IMR-90 (cell line): Measurements from ENCODE around the gene FNDC4. TPM values are rescaled to one million over a fixed set of nuclear protein-coding genes. Genes with fewer than 3 reads are reported as not detected.

Experiments used
- ATAC-seq: fragments of 200-7000 bp; cut with Tn5 transposase; 2 replicates; pipeline ENCODE4 v1.9.1; 2020; ENCODE audit warnings: low read depth, mild to moderate bottlenecking, moderate library complexity
- BruUV-seq: library from RNA; stranded (reverse); fragments of 400-500 nt; replicated peaks from 2 replicates; lab custom pipeline; 2021; lab: Mats Ljungman, UMichigan
- CTCF ChIA-PET: fragments of 300-600 bp; formaldehyde crosslinking; extraction: SDS; loops from one replicate; lab custom pipeline; 2021; ENCODE audit warnings: antibody characterized with exemption; lab: Yijun Ruan, JAX
- POLR2A ChIA-PET: fragments of 300-600 bp; sonication (Branson Sonifier 250); formaldehyde crosslinking; loops from one replicate; lab custom pipeline; 2022; ENCODE audit warnings: antibody characterized with exemption; ENCODE audit not compliant: unreplicated experiment; lab: Charles Lee
- DNase-seq: peaks from one replicate; pipeline ENCODE4 v3.0.0; 2013
- H2AFZ ChIP-seq: replicated peaks from 2 replicates; pipeline ENCODE3; 2013; ENCODE audit warnings: low read length, mild to moderate bottlenecking; ENCODE audit not compliant: poor library complexity
- H2AK5ac ChIP-seq: 2 replicates; pipeline ENCODE4 v1.6.1; 2013; ENCODE audit warnings: low read depth, low read length, inconsistent platforms
- H2AK9ac ChIP-seq: replicated peaks from 2 replicates; pipeline ENCODE3; 2013; ENCODE audit warnings: mild to moderate bottlenecking, low read depth, low read length, moderate library complexity; ENCODE audit not compliant: poor library complexity
- H2BK120ac ChIP-seq: 2 replicates; pipeline ENCODE4 v1.6.1; 2013; ENCODE audit warnings: low read depth, low read length, inconsistent platforms
- H2BK15ac ChIP-seq: 3 replicates; pipeline ENCODE4 v1.6.1; 2013; ENCODE audit warnings: low read depth, low read length, inconsistent platforms
- H2BK20ac ChIP-seq: 2 replicates; pipeline ENCODE4 v1.6.1; 2013; ENCODE audit warnings: low read depth, mild to moderate bottlenecking, inconsistent platforms, low read length, moderate library complexity
- H2BK5ac ChIP-seq: 2 replicates; pipeline ENCODE4 v1.6.1; 2013; ENCODE audit warnings: mild to moderate bottlenecking, low read depth, low read length, inconsistent platforms; ENCODE audit not compliant: poor library complexity, severe bottlenecking
- H3K14ac ChIP-seq: replicated peaks from 2 replicates; pipeline ENCODE4 v1.6.1; 2013; ENCODE audit warnings: low read depth, low read length, inconsistent platforms
- H3K18ac ChIP-seq: 2 replicates; pipeline ENCODE4 v1.6.1; 2013; ENCODE audit warnings: low read depth, low read length, control low read depth
- H3K23ac ChIP-seq: 2 replicates; pipeline ENCODE4 v1.6.1; 2013; ENCODE audit warnings: low read depth, low read length, inconsistent platforms
- H3K27ac ChIP-seq: 2 replicates; pipeline ENCODE4 v1.5.1; 2013; ENCODE audit warnings: mild to moderate bottlenecking, control low read depth, low read length; ENCODE audit not compliant: insufficient read depth
- H3K27me3 ChIP-seq: 2 replicates; pipeline ENCODE4 v1.6.1; 2013; ENCODE audit warnings: low read length; ENCODE audit not compliant: control insufficient read depth, insufficient read depth
- H3K36me3 ChIP-seq: 2 replicates; pipeline ENCODE4 v1.6.1; 2013; ENCODE audit warnings: low read length, mixed read lengths; ENCODE audit not compliant: control insufficient read depth, insufficient read depth
- H3K4ac ChIP-seq: 2 replicates; pipeline ENCODE4 v1.6.1; 2013; ENCODE audit warnings: low read depth, low read length, inconsistent platforms
- H3K4me1 ChIP-seq: 2 replicates; pipeline ENCODE4 v1.6.1; 2013; ENCODE audit warnings: low read length, mixed read lengths; ENCODE audit not compliant: control insufficient read depth, insufficient read depth
- H3K4me2 ChIP-seq: 2 replicates; pipeline ENCODE4 v1.6.1; 2013; ENCODE audit warnings: low read depth, mild to moderate bottlenecking, control low read depth, low read length, moderate library complexity
- H3K4me3 ChIP-seq: 2 replicates; pipeline ENCODE4 v1.5.1; 2013; ENCODE audit warnings: low read depth, mild to moderate bottlenecking, control low read depth, low read length, moderate library complexity; ENCODE audit not compliant: insufficient read depth
- H3K56ac ChIP-seq: 2 replicates; pipeline ENCODE4 v1.6.1; 2013; ENCODE audit warnings: low read length, inconsistent platforms; ENCODE audit not compliant: insufficient read depth; ENCODE audit errors: extremely low read depth
- H3K79me1 ChIP-seq, 2 experiments: 2 replicates each; pipeline ENCODE4 v1.6.1; 2013; ENCODE audit warnings: low read length in 2 of 2, inconsistent platforms in 1 of 2, low read depth in 1 of 2
- H3K9ac ChIP-seq: 2 replicates; pipeline ENCODE4 v1.6.1; 2013; ENCODE audit warnings: low read depth, low read length, control low read depth
- H3K9me1 ChIP-seq: 2 replicates; pipeline ENCODE4 v1.6.1; 2013; ENCODE audit warnings: low read length, inconsistent platforms; ENCODE audit not compliant: insufficient read depth
- H3K9me3 ChIP-seq: 2 replicates; pipeline ENCODE4 v1.6.1; 2013; ENCODE audit warnings: low read length; ENCODE audit not compliant: control insufficient read depth, insufficient read depth
- H4K20me1 ChIP-seq: 2 replicates; pipeline ENCODE4 v1.6.1; 2013; ENCODE audit warnings: low read length, inconsistent platforms; ENCODE audit not compliant: insufficient read depth
- H4K5ac ChIP-seq: 2 replicates; pipeline ENCODE4 v1.6.1; 2013; ENCODE audit warnings: mild to moderate bottlenecking, low read depth, low read length, control low read depth
- H4K8ac ChIP-seq, 2 experiments: 2 replicates each; pipeline ENCODE4 v1.6.1; 2013; ENCODE audit warnings: low read depth in 2 of 2, low read length in 2 of 2, control low read depth in 1 of 2, inconsistent platforms in 1 of 2
- H4K91ac ChIP-seq: 2 replicates; pipeline ENCODE4 v1.6.1; 2013; ENCODE audit warnings: low read depth, low read length, inconsistent platforms; ENCODE audit not compliant: insufficient read depth
- BHLHE40 ChIP-seq: fragments of 150-350 bp; IDR thresholded peaks from 2 replicates; pipeline ENCODE4 v1.6.1; 2016; ENCODE audit warnings: mild to moderate bottlenecking, low read depth, low read length
- CHD1 ChIP-seq: IDR thresholded peaks from 2 replicates; pipeline ENCODE4 v1.6.1; 2012; ENCODE audit warnings: low read depth, low read length, improper control_type of control experiment
- CTCF ChIP-seq: conservative IDR thresholded peaks from 2 replicates; pipeline ENCODE4 v1.5.1; 2012; ENCODE audit warnings: mild to moderate bottlenecking, low read depth, low read length, improper control_type of control experiment
- FOS ChIP-seq: fragments of 150-350 bp; IDR thresholded peaks from 2 replicates; pipeline ENCODE4 v1.6.1; 2016; ENCODE audit warnings: low read depth, low read length
- MAFK ChIP-seq: IDR thresholded peaks from 2 replicates; pipeline ENCODE4 v1.6.1; 2012; ENCODE audit warnings: low read depth, low read length, improper control_type of control experiment
- MXI1 ChIP-seq: IDR thresholded peaks from 2 replicates; pipeline ENCODE4 v1.6.1; 2012; ENCODE audit warnings: low read depth, mild to moderate bottlenecking, low read length, moderate library complexity, borderline replicate concordance
- POLR2A ChIP-seq: IDR thresholded peaks from 2 replicates; pipeline ENCODE4 v1.6.1; 2012; ENCODE audit warnings: mild to moderate bottlenecking, low read depth, low read length
- RAD21 ChIP-seq: IDR thresholded peaks from 2 replicates; pipeline ENCODE4 v1.6.1; 2012; ENCODE audit warnings: low read length, improper control_type of control experiment
- RFX5 ChIP-seq: IDR thresholded peaks from 2 replicates; pipeline ENCODE4 v1.8.0; 2012; ENCODE audit warnings: low read depth, mild to moderate bottlenecking, low read length, moderate library complexity
- WGBS, 2 experiments: methylation state at CpG; one replicate each; pipeline versions ENCODE4 v1.1.5 to v1.1.7; 2013; ENCODE audit warnings: missing lambda C conversion rate in 2 of 2; ENCODE audit not compliant: insufficient read length in 1 of 2; ENCODE audit errors: extremely low coverage in 2 of 2; 5-methylcytosine and 5-hydroxymethylcytosine counted together
- dilution Hi-C: fragments of 300-500 bp; cut with HindIII; formaldehyde crosslinking; loops from one replicate; pipeline ENCODE4 v1.14.3; 2018; ENCODE audit warnings: low sequenced_read_pairs; ENCODE audit not compliant: unreplicated experiment
- in situ Hi-C: fragments of 300-500 bp; cut with MboI; formaldehyde crosslinking; loops from 3 replicates; pipeline ENCODE4 v1.14.3; 2019; ENCODE audit warnings: low sequenced_read_pairs, inconsistent platforms, mixed read lengths
- intact Hi-C: fragments of 100-400 bp; cut with micrococcal nuclease; formaldehyde crosslinking; loops from 2 replicates; pipeline ENCODE4 v1.10.0; 2022
- polyA plus RNA-seq, 3 experiments: library from polyadenylated mRNA; depleted of rRNA; stranded (reverse); fragments of >200 nt; gene quantifications; 2 replicates each; pipeline ENCODE4 v1.2.3, GENCODE V29; 2012; ENCODE audit warnings: low replicate concordance in 1 of 3
- total RNA-seq: library from RNA; depleted of rRNA; stranded (reverse); fragments of >200 nt; gene quantifications from 2 replicates; pipeline ENCODE4 v1.2.3, GENCODE V29; 2012

FNDC4 gene
- total and polyA plus RNA-seq, 2 of the 4 experiments (the other 2 are of a cell fraction): 7.3 to 11.1 TPM

- Histone ChIP-seq H4K8ac (no peak overlapping the region), H2BK20ac (no peak overlapping the region), H3K9me3 (0 out of 2 replicates have a peak, but pooled peaks cover 2% of the 10 kb centered on the region), H2BK120ac (no peak overlapping the region), H3K9me1 (no peaks in the 10 kb centered on the region), H3K27ac (no peak overlapping the region), H4K5ac (no peak overlapping the region), H3K36me3 (no peaks in the 10 kb centered on the region), H3K27me3 (peaks cover 19% of the 10 kb centered on the region), H3K9ac (no peak overlapping the region), H3K4me3 (no peak overlapping the region), H3K56ac (no peak overlapping the region), H4K91ac (no peak overlapping the region), H3K79me1 (no peaks in the 10 kb centered on the region), H2AK5ac (no peak overlapping the region), H3K4me2 (no peak overlapping the region), H4K20me1 (no peaks in the 10 kb centered on the region), H2BK15ac (no peak overlapping the region), H3K18ac (no peak overlapping the region), H2AK9ac (no peak overlapping the region), H3K4me1 (no peaks in the 10 kb centered on the region), H3K4ac (no peak overlapping the region), H3K14ac (no peak overlapping the region), H2BK5ac (no peak overlapping the region), H3K23ac (no peak overlapping the region), H2AFZ (no peak overlapping the region)
- dilution Hi-C loops (no loop called here), intact Hi-C loops (no loop called here), in situ Hi-C loops (no loop called here)
- BruUV-seq: no TSS peak
- ChIA-PET POLR2A (no interaction called here), CTCF (no interaction called here)
- ATAC-seq (no peak), DNase-seq (no peak)
- TF ChIP-seq POLR2A (no peak), FOS (no peak), RFX5 (no peak), MAFK (no peak), MXI1 (no peak), BHLHE40 (no peak), CHD1 (no peak), CTCF (no peak), RAD21 (no peak)
- no CpG with 5 or more reads among the region's 3 CpGs for WGBS, 2 experiments
Observed at GRCh38 chr2:27527182-27527581, 32.2 kb upstream of the FNDC4 start.
